ENCODE measurements around the gene KRTAP9-2. TPM values are rescaled to one million over a fixed set of nuclear protein-coding genes. Genes with fewer than 3 reads are reported as not detected.

KRTAP9-2 gene
- polyA plus RNA-seq, 1 of the 3 experiments (the other 2 are of a cell fraction): not detected

GRCh38 chr17:41211845-41212466 lies 14.5 kb upstream of the KRTAP9-2 start (continued):
- TF ChIP-seq, protein P1, sequence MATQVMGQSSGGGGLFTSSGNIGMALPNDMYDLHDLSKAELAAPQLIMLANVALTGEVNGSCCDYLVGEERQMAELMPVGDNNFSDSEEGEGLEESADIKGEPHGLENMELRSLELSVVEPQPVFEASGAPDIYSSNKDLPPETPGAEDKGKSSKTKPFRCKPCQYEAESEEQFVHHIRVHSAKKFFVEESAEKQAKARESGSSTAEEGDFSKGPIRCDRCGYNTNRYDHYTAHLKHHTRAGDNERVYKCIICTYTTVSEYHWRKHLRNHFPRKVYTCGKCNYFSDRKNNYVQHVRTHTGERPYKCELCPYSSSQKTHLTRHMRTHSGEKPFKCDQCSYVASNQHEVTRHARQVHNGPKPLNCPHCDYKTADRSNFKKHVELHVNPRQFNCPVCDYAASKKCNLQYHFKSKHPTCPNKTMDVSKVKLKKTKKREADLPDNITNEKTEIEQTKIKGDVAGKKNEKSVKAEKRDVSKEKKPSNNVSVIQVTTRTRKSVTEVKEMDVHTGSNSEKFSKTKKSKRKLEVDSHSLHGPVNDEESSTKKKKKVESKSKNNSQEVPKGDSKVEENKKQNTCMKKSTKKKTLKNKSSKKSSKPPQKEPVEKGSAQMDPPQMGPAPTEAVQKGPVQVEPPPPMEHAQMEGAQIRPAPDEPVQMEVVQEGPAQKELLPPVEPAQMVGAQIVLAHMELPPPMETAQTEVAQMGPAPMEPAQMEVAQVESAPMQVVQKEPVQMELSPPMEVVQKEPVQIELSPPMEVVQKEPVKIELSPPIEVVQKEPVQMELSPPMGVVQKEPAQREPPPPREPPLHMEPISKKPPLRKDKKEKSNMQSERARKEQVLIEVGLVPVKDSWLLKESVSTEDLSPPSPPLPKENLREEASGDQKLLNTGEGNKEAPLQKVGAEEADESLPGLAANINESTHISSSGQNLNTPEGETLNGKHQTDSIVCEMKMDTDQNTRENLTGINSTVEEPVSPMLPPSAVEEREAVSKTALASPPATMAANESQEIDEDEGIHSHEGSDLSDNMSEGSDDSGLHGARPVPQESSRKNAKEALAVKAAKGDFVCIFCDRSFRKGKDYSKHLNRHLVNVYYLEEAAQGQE (IDR thresholded peaks at IDR 0.05; ENCODE audit: low read depth, low read length): no peak
- TF ChIP-seq, protein P2, sequence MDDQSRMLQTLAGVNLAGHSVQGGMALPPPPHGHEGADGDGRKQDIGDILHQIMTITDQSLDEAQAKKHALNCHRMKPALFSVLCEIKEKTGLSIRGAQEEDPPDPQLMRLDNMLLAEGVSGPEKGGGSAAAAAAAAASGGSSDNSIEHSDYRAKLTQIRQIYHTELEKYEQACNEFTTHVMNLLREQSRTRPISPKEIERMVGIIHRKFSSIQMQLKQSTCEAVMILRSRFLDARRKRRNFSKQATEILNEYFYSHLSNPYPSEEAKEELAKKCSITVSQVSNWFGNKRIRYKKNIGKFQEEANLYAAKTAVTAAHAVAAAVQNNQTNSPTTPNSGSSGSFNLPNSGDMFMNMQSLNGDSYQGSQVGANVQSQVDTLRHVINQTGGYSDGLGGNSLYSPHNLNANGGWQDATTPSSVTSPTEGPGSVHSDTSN (IDR thresholded peaks at IDR 0.05): no peak
- TF ChIP-seq GABPA (IDR thresholded peaks at IDR 0.05; ENCODE audit: low read depth) (no peak), FOXM1 (IDR thresholded peaks at IDR 0.05; ENCODE audit: low read depth) (no peak), YY1 (IDR thresholded peaks at IDR 0.05; ENCODE audit: low read depth) (no peak), TCF12 (IDR thresholded peaks at IDR 0.05) (no peak), TEAD4 (IDR thresholded peaks at IDR 0.05; ENCODE audit: borderline replicate concordance, insufficient read depth) (no peak), MAX (IDR thresholded peaks at IDR 0.05; ENCODE audit: low read depth) (no peak)
- TF ChIP-seq, protein P3, sequence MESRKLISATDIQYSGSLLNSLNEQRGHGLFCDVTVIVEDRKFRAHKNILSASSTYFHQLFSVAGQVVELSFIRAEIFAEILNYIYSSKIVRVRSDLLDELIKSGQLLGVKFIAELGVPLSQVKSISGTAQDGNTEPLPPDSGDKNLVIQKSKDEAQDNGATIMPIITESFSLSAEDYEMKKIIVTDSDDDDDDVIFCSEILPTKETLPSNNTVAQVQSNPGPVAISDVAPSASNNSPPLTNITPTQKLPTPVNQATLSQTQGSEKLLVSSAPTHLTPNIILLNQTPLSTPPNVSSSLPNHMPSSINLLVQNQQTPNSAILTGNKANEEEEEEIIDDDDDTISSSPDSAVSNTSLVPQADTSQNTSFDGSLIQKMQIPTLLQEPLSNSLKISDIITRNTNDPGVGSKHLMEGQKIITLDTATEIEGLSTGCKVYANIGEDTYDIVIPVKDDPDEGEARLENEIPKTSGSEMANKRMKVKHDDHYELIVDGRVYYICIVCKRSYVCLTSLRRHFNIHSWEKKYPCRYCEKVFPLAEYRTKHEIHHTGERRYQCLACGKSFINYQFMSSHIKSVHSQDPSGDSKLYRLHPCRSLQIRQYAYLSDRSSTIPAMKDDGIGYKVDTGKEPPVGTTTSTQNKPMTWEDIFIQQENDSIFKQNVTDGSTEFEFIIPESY (IDR thresholded peaks at IDR 0.05; ENCODE audit: borderline replicate concordance, low read depth): no peak
- TF ChIP-seq, protein P4, sequence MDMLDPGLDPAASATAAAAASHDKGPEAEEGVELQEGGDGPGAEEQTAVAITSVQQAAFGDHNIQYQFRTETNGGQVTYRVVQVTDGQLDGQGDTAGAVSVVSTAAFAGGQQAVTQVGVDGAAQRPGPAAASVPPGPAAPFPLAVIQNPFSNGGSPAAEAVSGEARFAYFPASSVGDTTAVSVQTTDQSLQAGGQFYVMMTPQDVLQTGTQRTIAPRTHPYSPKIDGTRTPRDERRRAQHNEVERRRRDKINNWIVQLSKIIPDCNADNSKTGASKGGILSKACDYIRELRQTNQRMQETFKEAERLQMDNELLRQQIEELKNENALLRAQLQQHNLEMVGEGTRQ (IDR thresholded peaks at IDR 0.05; ENCODE audit: borderline replicate concordance, low read depth, low read length): no peak

GRCh38 chr17:41212524-41213169 lies 13.8 kb upstream of the KRTAP9-2 start:
- no peak overlapping the region for H2AFZ ChIP-seq (ENCODE audit: low read depth)
- H3K27me3 ChIP-seq (ENCODE audit: insufficient read depth): peaks cover 46% of the 10 kb centered on the region; the same call in 1 of the 2 replicates
- H3K9me2 ChIP-seq: 0 out of 2 replicates have a peak, but pooled peaks cover 6% of the 10 kb centered on the region
- no peak overlapping the region for H3K4me2 ChIP-seq
- no peak for TF ChIP-seq EZH2phosphoT487 (IDR thresholded peaks at IDR 0.05; ENCODE audit: borderline replicate concordance, low read depth)
- H3K27ac ChIP-seq (ENCODE audit: low read depth in 2 of 2, low read length in 1 of 2): no peak overlapping the region
- H3K36me3 ChIP-seq (replicated peaks in 1 of 2; ENCODE audit: control insufficient read depth in 1 of 2, insufficient read depth in 2 of 2, low read length in 1 of 2): peaks cover 0 to 3% of the 10 kb centered on the region in 2 experiments
- H3K4me1 ChIP-seq (ENCODE audit: control insufficient read depth in 1 of 2, insufficient read depth in 2 of 2, low read depth in 1 of 2, low read length in 1 of 2): no peaks in the 10 kb centered on the region
- H3K9me3 ChIP-seq: no peaks in the 10 kb centered on the region
- no peaks in the 10 kb centered on the region for H3F3A ChIP-seq (replicated peaks; ENCODE audit: insufficient read depth)
- H3K79me2 ChIP-seq (ENCODE audit: insufficient read depth): no peaks in the 10 kb centered on the region
- ChIA-PET CTCF (no interaction called here), POLR2A (no interaction called here)
- no peak overlapping the region for H3K9ac ChIP-seq
- DNase-seq: no peak
- 12% methylated on average over 2 of the region's 7 CpGs for WGBS (ENCODE audit: low lambda C conversion rate)
- no peak overlapping the region for H3K4me3 ChIP-seq (ENCODE audit: low read depth in 2 of 2, low read length in 1 of 2)
- H4K20me1 ChIP-seq (ENCODE audit: insufficient read depth): no peaks in the 10 kb centered on the region

All from SK-N-SH (cell line).